Measurements from ENCODE around the gene LTBP2.

DNA sequence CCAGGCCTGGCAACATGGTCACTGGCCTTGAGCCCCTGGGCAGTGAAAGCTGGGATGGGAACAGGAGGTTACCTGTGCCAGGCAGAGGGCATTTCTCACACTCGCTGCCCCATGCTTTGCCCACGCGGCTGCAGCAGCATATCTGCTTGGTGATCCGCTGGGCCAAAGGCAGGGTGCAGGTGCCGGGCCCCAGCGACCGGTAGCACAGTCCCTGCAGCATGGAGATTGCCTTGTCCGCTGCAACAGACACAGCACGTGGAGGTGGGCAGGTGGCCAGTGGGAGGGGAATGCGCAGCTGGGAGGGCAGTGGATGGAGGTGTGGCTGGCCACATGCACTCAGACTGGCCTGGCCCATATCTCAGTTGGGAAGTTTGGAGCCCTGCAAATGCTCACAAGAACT is 83.2 kb downstream of the LTBP2 start:
- TF ChIP-seq POLR2A (IDR thresholded peaks at IDR 0.05; ENCODE audit: low read length) (no peak), GATA1 (IDR thresholded peaks at IDR 0.05; ENCODE audit: low read depth, low read length) (no peak)
